GM12878 (cell line): ENCODE data around the gene STEAP1B. TPM values are rescaled to one million over a fixed set of nuclear protein-coding genes. Genes with fewer than 3 reads are reported as not detected.

Experiments
- ATAC-seq: fragments of 200-7000 bp; cut with Tn5 transposase; 3 replicates; pipeline ENCODE4 v1.9.1; 2020; ENCODE audit warnings: mild to moderate bottlenecking, moderate library complexity
- BruUV-seq: library from RNA; stranded (reverse); fragments of 400-500 nt; replicated peaks from 2 replicates; lab custom pipeline; 2021; lab: Mats Ljungman, UMichigan
- CTCF ChIA-PET: fragments of 300-600 bp; sonication (Branson Sonifier 250); formaldehyde crosslinking; extraction: SDS; loops from one replicate; lab custom pipeline; 2021; ENCODE audit warnings: inconsistent platforms; lab: Yijun Ruan, JAX
- POLR2A ChIA-PET: fragments of 350-600 bp; formaldehyde crosslinking; extraction: SDS; loops from one replicate; lab custom pipeline; 2021; ENCODE audit warnings: inconsistent platforms; lab: Charles Lee
- RAD21 ChIA-PET: fragments of 300-600 bp; sonication (Branson Sonifier 250); formaldehyde crosslinking; loops from one replicate; lab custom pipeline; 2023; ENCODE audit warnings: antibody characterized with exemption; ENCODE audit not compliant: unreplicated experiment; lab: Charles Lee
- SMC1A ChIA-PET: fragments of 300-600 bp; sonication (Branson Sonifier 250); formaldehyde crosslinking; loops from one replicate; lab custom pipeline; 2023; ENCODE audit not compliant: unreplicated experiment, uncharacterized antibody; lab: Charles Lee
- DNase-seq: peaks from one replicate; pipeline ENCODE4 v3.0.0-alpha.2; 2011; ENCODE audit warnings: low read depth, low spot score
- FAIRE-seq: peaks from 3 replicates; lab custom pipeline; 2011; peaks lifted over from hg19 to GRCh38; lab: Jason Lieb, UNC
- H2AFZ ChIP-seq: 2 replicates; pipeline ENCODE4 v1.6.0; 2011; ENCODE audit warnings: low read depth, low read length, control low read depth; ENCODE audit not compliant: control insufficient read depth
- H3K27ac ChIP-seq: 2 replicates; pipeline ENCODE4 v1.5.1; 2011; ENCODE audit warnings: control low read depth; ENCODE audit not compliant: control insufficient read depth, insufficient read depth
- H3K27me3 ChIP-seq, 2 experiments: replicated peaks in 1 of 2; 2 replicates each; pipeline versions ENCODE4 v1.6.0 to v1.6.1; 2011; ENCODE audit warnings: low read length in 1 of 2; ENCODE audit not compliant: control insufficient read depth in 2 of 2, insufficient read depth in 2 of 2
- H3K36me3 ChIP-seq, 2 experiments: 2 replicates each; pipeline ENCODE4 v1.5.1; 2011; ENCODE audit warnings: low read length in 1 of 2; ENCODE audit not compliant: control insufficient read depth in 2 of 2, insufficient read depth in 2 of 2
- H3K4me1 ChIP-seq: 2 replicates; pipeline ENCODE4 v1.6.1; 2011; ENCODE audit warnings: mild to moderate bottlenecking, low read length, moderate library complexity, mixed read lengths; ENCODE audit not compliant: control insufficient read depth, insufficient read depth
- H3K4me2 ChIP-seq: 2 replicates; pipeline ENCODE4 v1.6.0; 2011; ENCODE audit warnings: control low read depth; ENCODE audit not compliant: control insufficient read depth, insufficient read depth
- H3K4me3 ChIP-seq: fragments of 200-600 bp; sonication (generic); 2 replicates; pipeline ENCODE4 v1.5.1; 2016
- H3K79me2 ChIP-seq: 2 replicates; pipeline ENCODE4 v1.6.0; 2011; ENCODE audit warnings: low read length; ENCODE audit not compliant: control insufficient read depth, insufficient read depth
- H3K9ac ChIP-seq: 2 replicates; pipeline ENCODE4 v1.8.0; 2011; ENCODE audit warnings: low read length, control low read depth, mixed read lengths; ENCODE audit not compliant: control insufficient read depth, insufficient read depth
- H3K9me3 ChIP-seq: replicated peaks from 3 replicates; pipeline ENCODE4 v1.5.1; 2011; ENCODE audit warnings: mild to moderate bottlenecking, low read length; ENCODE audit not compliant: control insufficient read depth, insufficient read depth
- H4K20me1 ChIP-seq: 2 replicates; pipeline ENCODE4 v1.6.0; 2011; ENCODE audit not compliant: control insufficient read depth, insufficient read depth
- BACH1 ChIP-seq: fragments of 450-650 bp; IDR thresholded peaks from 2 replicates; pipeline ENCODE4 v1.6.1; 2017; ENCODE audit warnings: mild to moderate bottlenecking, borderline replicate concordance
- SP1 ChIP-seq: IDR thresholded peaks from one replicate; pipeline ENCODE4 v1.6.1; 2011; ENCODE audit warnings: low read depth, low read length
- ZNF24 ChIP-seq: fragments of 450-650 bp; IDR thresholded peaks from 2 replicates; pipeline ENCODE4 v1.6.1; 2017; ENCODE audit warnings: antibody characterized with exemption, mild to moderate bottlenecking
- WGBS: methylation state at CpG from one replicate; pipeline ENCODE4 v1.1.6; 2016; ENCODE audit warnings: low lambda C conversion rate; ENCODE audit not compliant: insufficient replicate concordance, insufficient coverage; ENCODE audit errors: missing lambda C conversion rate; 5-methylcytosine and 5-hydroxymethylcytosine counted together
- in situ Hi-C: fragments of 300-500 bp; cut with MboI; formaldehyde crosslinking; loops from 9 replicates; pipeline ENCODE4 v1.14.3; 2018; ENCODE audit warnings: mixed read lengths
- intact Hi-C: fragments of 100-400 bp; cut with micrococcal nuclease; formaldehyde crosslinking; loops from one replicate; pipeline ENCODE4 v1.14.2; 2022; ENCODE audit not compliant: unreplicated experiment
- polyA plus RNA-seq, 11 experiments: library from polyadenylated mRNA; depleted of rRNA in 4 of 11; unstranded in 6 of 11; stranded (reverse) in 5 of 11; fragments of >200 nt; fragmentation: Nextera tagmentation in 4 of 11; fragmentation: Illumina TruSeq in 1 of 11; extraction: Ambion mirVana in 4 of 11; extraction: Trizol in 1 of 11; gene quantifications; 1 replicate in 1 of 11; 2 replicates in 10 of 11; pipeline versions ENCODE4 v1.2.1 to v1.2.3, GENCODE V29; 2011 to 2016; ENCODE audit warnings: inconsistent platforms in 2 of 11, missing spikeins in 2 of 11, low read depth in 1 of 11
- total RNA-seq, 4 experiments: library from RNA; depleted of rRNA in 3 of 4; stranded (reverse); fragments of >200 nt in 3 of 4; fragmentation: Illumina TruSeq in 1 of 4; extraction: Trizol in 1 of 4; gene quantifications; 2 replicates each; pipeline versions ENCODE4 v1.2.1 to v1.2.3, GENCODE V29; 2013 to 2021
- TF ChIP-seq, protein P1 (sequence below): fragments of 450-650 bp; IDR thresholded peaks from 2 replicates; pipeline ENCODE4 v1.6.1; 2014; ENCODE audit warnings: mild to moderate bottlenecking
- TF ChIP-seq, protein P2 (sequence below): IDR thresholded peaks from 2 replicates; pipeline ENCODE4 v1.6.1; 2012; ENCODE audit warnings: low read depth, low read length, improper control_type of control experiment
- TF ChIP-seq, protein P3 (sequence below): fragments of 450-650 bp; IDR thresholded peaks from 2 replicates; pipeline ENCODE4 v1.6.1; 2017; ENCODE audit warnings: borderline replicate concordance

The STEAP1B gene
- total and polyA plus RNA-seq, 10 of the 15 experiments (the other 5 are each of a cell fraction or from before 2014, with no cell fraction given) = 0.14 TPM; not detected in 9

- Histone ChIP-seq H3K9me3 (no peaks in the 10 kb centered on the region; the same call in 2 of the 3 replicates), H3K4me2 (no peak overlapping the region), H3K9ac (no peak overlapping the region), H3K36me3 (no peaks in the 10 kb centered on the region), H3K4me1 (peaks cover 17% of the 10 kb centered on the region), H3K27me3 (no peaks in the 10 kb centered on the region)
- intact Hi-C loops = loop anchor here (5.0 kb wide), 1 partner anchor 47 kb away; no protein-coding TSS in a partner anchor
- SMC1A ChIA-PET = interaction anchor here (1.1 to 3.3 kb wide), 3 partner anchors 10 to 290 kb away, joined by 3 to 19 read pairs (median 3); no protein-coding TSS in a partner anchor
- TF ChIP-seq, protein P1, sequence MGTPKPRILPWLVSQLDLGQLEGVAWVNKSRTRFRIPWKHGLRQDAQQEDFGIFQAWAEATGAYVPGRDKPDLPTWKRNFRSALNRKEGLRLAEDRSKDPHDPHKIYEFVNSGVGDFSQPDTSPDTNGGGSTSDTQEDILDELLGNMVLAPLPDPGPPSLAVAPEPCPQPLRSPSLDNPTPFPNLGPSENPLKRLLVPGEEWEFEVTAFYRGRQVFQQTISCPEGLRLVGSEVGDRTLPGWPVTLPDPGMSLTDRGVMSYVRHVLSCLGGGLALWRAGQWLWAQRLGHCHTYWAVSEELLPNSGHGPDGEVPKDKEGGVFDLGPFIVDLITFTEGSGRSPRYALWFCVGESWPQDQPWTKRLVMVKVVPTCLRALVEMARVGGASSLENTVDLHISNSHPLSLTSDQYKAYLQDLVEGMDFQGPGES = no peak
- TF ChIP-seq ZNF24 (no peak), SP1 (no peak), BACH1 (no peak)
- TF ChIP-seq, protein P2, sequence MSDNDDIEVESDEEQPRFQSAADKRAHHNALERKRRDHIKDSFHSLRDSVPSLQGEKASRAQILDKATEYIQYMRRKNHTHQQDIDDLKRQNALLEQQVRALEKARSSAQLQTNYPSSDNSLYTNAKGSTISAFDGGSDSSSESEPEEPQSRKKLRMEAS = no peak
- TF ChIP-seq, protein P3, sequence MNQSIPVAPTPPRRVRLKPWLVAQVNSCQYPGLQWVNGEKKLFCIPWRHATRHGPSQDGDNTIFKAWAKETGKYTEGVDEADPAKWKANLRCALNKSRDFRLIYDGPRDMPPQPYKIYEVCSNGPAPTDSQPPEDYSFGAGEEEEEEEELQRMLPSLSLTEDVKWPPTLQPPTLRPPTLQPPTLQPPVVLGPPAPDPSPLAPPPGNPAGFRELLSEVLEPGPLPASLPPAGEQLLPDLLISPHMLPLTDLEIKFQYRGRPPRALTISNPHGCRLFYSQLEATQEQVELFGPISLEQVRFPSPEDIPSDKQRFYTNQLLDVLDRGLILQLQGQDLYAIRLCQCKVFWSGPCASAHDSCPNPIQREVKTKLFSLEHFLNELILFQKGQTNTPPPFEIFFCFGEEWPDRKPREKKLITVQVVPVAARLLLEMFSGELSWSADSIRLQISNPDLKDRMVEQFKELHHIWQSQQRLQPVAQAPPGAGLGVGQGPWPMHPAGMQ = no peak
- TF ChIP-seq, all 136 proteins: peak for 0
- H3K27ac ChIP-seq = no peak overlapping the region
- ChIA-PET POLR2A (no interaction called here), CTCF (interaction anchor here (1.2 kb wide), 1 partner anchor 31 kb away, joined by 3 read pairs; no protein-coding TSS in a partner anchor), RAD21 (interaction anchor here (1.5 to 2.9 kb wide), 2 partner anchors 10 to 45 kb away, joined by 3 to 13 read pairs; no protein-coding TSS in a partner anchor)
- ATAC-seq (no peak), FAIRE-seq (no peak), DNase-seq (no peak)
- BruUV-seq = no TSS peak
- no peaks in the 10 kb centered on the region for H3K79me2 ChIP-seq
- H2AFZ ChIP-seq = no peak overlapping the region
- H4K20me1 ChIP-seq = no peaks in the 10 kb centered on the region
- H3K4me3 ChIP-seq = no peak overlapping the region
- in situ Hi-C loops = no loop called here
- 68% methylated on average over 10 of the region's 10 CpGs for WGBS
These were observed 99.7 kb downstream of the STEAP1B start for GRCh38 chr7:22400150-22400814.
